Measurements from ENCODE around the gene LRRC46. TPM values are rescaled to one million over a fixed set of nuclear protein-coding genes. Genes with fewer than 3 reads are reported as not detected.

The LRRC46 gene
- total RNA-seq, 2 donors from 2014 or later: 0.20 to 0.21 TPM

- no peak for TF ChIP-seq CTCF (IDR thresholded peaks at IDR 0.05)
- Histone ChIP-seq H3K27me3 (no peaks in the 10 kb centered on the region), H3K4me3 (no peak overlapping the region), H3K4me1 (peaks cover 12% of the 10 kb centered on the region), H3K36me3 (peaks cover 7% of the 10 kb centered on the region), H3K9me3 (no peaks in the 10 kb centered on the region), H3K9ac (ENCODE audit: low read depth in 2 of 2, low read length in 2 of 2) (no peak overlapping the region), H3K27ac (no peak overlapping the region)
- peak; percentile 16 for DNase-seq
- intact Hi-C loops (cut with DNase I): no loop called here
Measured at GRCh38 chr17:47813512-47814031, 17.9 kb upstream of the LRRC46 start.

GRCh38 chr17:47815106-47815918, 16.2 kb upstream of the LRRC46 start:
- Histone ChIP-seq H3K36me3 (no peaks in the 10 kb centered on the region), H3K4me1 (peaks cover 6% of the 10 kb centered on the region), H3K9ac (ENCODE audit: low read depth in 2 of 2, low read length in 2 of 2) (no peak overlapping the region), H3K4me3 (no peak overlapping the region), H3K27me3 (no peaks in the 10 kb centered on the region), H3K27ac (no peak overlapping the region), H3K9me3 (no peaks in the 10 kb centered on the region)
- intact Hi-C loops (cut with DNase I): no loop called here
- DNase-seq: no peak
- TF ChIP-seq CTCF (IDR thresholded peaks at IDR 0.05): no peak

GRCh38 chr17:47816111-47816735, 15.2 kb upstream of the LRRC46 start:
- Histone ChIP-seq H3K27ac (no peak overlapping the region), H3K9ac (ENCODE audit: low read depth in 2 of 2, low read length in 2 of 2) (no peak overlapping the region), H3K9me3 (no peaks in the 10 kb centered on the region), H3K4me3 (no peak overlapping the region), H3K4me1 (peaks cover 4% of the 10 kb centered on the region), H3K27me3 (no peaks in the 10 kb centered on the region), H3K36me3 (no peaks in the 10 kb centered on the region)
- DNase-seq: no peak
- TF ChIP-seq CTCF (IDR thresholded peaks at IDR 0.05): no peak
- intact Hi-C loops (cut with DNase I): no loop called here

GRCh38 chr17:47816947-47817346, 14.5 kb upstream of the LRRC46 start:
- Histone ChIP-seq H3K4me1 (peaks cover 4% of the 10 kb centered on the region), H3K9me3 (no peaks in the 10 kb centered on the region), H3K36me3 (no peaks in the 10 kb centered on the region), H3K4me3 (no peak overlapping the region), H3K27ac (no peak overlapping the region), H3K9ac (ENCODE audit: low read depth in 2 of 2, low read length in 2 of 2) (no peak overlapping the region), H3K27me3 (no peaks in the 10 kb centered on the region)
- no peak for DNase-seq
- no peak for TF ChIP-seq CTCF (IDR thresholded peaks at IDR 0.05)
- intact Hi-C loops (cut with DNase I): no loop called here

GRCh38 chr17:47818002-47818695, 13.3 kb upstream of the LRRC46 start:
- Histone ChIP-seq H3K9me3 (no peaks in the 10 kb centered on the region), H3K4me1 (peaks cover 4% of the 10 kb centered on the region), H3K27ac (no peak overlapping the region), H3K36me3 (no peaks in the 10 kb centered on the region), H3K4me3 (no peak overlapping the region), H3K27me3 (no peaks in the 10 kb centered on the region), H3K9ac (ENCODE audit: low read depth in 2 of 2, low read length in 2 of 2) (no peak overlapping the region)
- intact Hi-C loops (cut with DNase I): no loop called here
- no peak for DNase-seq
- no peak for TF ChIP-seq CTCF (IDR thresholded peaks at IDR 0.05)

Measured in colonic mucosa (tissue), 4 donors.